Measurements from ENCODE around the gene SP6.

SP6 gene

GRCh38 chr17:47856830-47857229, 5.9 kb upstream of the SP6 start:
- no peak for DNase-seq (ENCODE audit: low read depth)

- no peak for DNase-seq (ENCODE audit: low read depth)
These were observed 4.8 kb upstream of the SP6 start for GRCh38 chr17:47855737-47856136.

- DNase-seq (ENCODE audit: low read depth): no peak
These were observed 2.7 kb upstream of the SP6 start for GRCh38 chr17:47853616-47854015.

GRCh38 chr17:47852113-47852949, 1.4 kb upstream of the SP6 start:
- DNase-seq (ENCODE audit: low read depth): no peak

- DNase-seq (ENCODE audit: low read depth): no peak
These were observed 775 bp upstream of the SP6 start for GRCh38 chr17:47851764-47852112.

GRCh38 chr17:47850373-47850691, 631 bp downstream of the SP6 start:
- DNase-seq (ENCODE audit: low read depth): no peak

- no peak for DNase-seq (ENCODE audit: low read depth)
These were observed 2.8 kb downstream of the SP6 start for GRCh38 chr17:47848198-47848513.

- DNase-seq (ENCODE audit: low read depth): no peak
These were observed 3.4 kb downstream of the SP6 start for GRCh38 chr17:47847341-47848197.

GRCh38 chr17:47846716-47847340, 4.1 kb downstream of the SP6 start:
- DNase-seq (ENCODE audit: low read depth): no peak

- no peak for DNase-seq (ENCODE audit: low read depth)
These were observed 5.3 kb downstream of the SP6 start for GRCh38 chr17:47845716-47846075.

- DNase-seq (ENCODE audit: low read depth): no peak
These were observed 5.9 kb downstream of the SP6 start for GRCh38 chr17:47844814-47845715.

GRCh38 chr17:47844227-47844626, 6.7 kb downstream of the SP6 start:
- no peak for DNase-seq (ENCODE audit: low read depth)

GRCh38 chr17:47843391-47843730, 7.6 kb downstream of the SP6 start:
- DNase-seq (ENCODE audit: low read depth): no peak

GRCh38 chr17:47841488-47842291, 9.3 kb downstream of the SP6 start:
- no peak for DNase-seq (ENCODE audit: low read depth)

- peak; percentile 68 for DNase-seq (ENCODE audit: low read depth)
These were observed 10.0 kb downstream of the SP6 start, which contains the start of gene SCRN2 for GRCh38 chr17:47840742-47841487. SCRN2 (minus strand) TSS chr17:47841273; CDS start chr17:47840843, 430 bp downstream.

GRCh38 chr17:47840001-47840741, 10.8 kb downstream of the SP6 start:
- no peak for DNase-seq (ENCODE audit: low read depth)

- no peak for DNase-seq (ENCODE audit: low read depth)
These were observed 11.9 kb downstream of the SP6 start for GRCh38 chr17:47839071-47839470.

- no peak for DNase-seq (ENCODE audit: low read depth)
These were observed 12.3 kb downstream of the SP6 start for GRCh38 chr17:47838636-47839035.

- no peak for DNase-seq (ENCODE audit: low read depth)
These were observed 13.4 kb downstream of the SP6 start for GRCh38 chr17:47837401-47838039.
